Measurements from ENCODE around the gene PHF2. TPM values are rescaled to one million over a fixed set of nuclear protein-coding genes. Genes with fewer than 3 reads are reported as not detected.
"Not testable (repeated sequence)": the region's sequence is repeated elsewhere in the genome, so short reads cannot be mapped to it uniquely, and the experiment has no call there.

The PHF2 gene
- polyA plus RNA-seq, 4 donors: 8.6 to 21.2 (median 12.8) TPM

GRCh38 chr9:93667006-93667405, 90.6 kb downstream of the PHF2 start:
- no peak for DNase-seq
- no peaks in the 10 kb centered on the region for H3K9me3 ChIP-seq (ENCODE audit: control insufficient read depth in 2 of 2, insufficient read depth in 1 of 2, low read depth in 1 of 2, low read length in 1 of 2)

GRCh38 chr9:93667627-93668026, 91.2 kb downstream of the PHF2 start:
- Histone ChIP-seq H3K27me3 (ENCODE audit: control insufficient read depth in 3 of 3, insufficient read depth in 3 of 3, low read length in 3 of 3) (no peaks in the 10 kb centered on the region), H3K9me3 (ENCODE audit: control insufficient read depth in 2 of 2, insufficient read depth in 1 of 2, low read depth in 1 of 2, low read length in 1 of 2) (no peaks in the 10 kb centered on the region), H3K27ac (ENCODE audit: low read depth in 1 of 3, low read length in 2 of 3) (no peak overlapping the region), H3K4me1 (ENCODE audit: control insufficient read depth in 3 of 3, insufficient read depth in 2 of 3, low read depth in 1 of 3, low read length in 2 of 3) (no peaks in the 10 kb centered on the region), H3K36me3 (ENCODE audit: control insufficient read depth in 3 of 3, insufficient read depth in 2 of 3, low read depth in 1 of 3, low read length in 3 of 3) (peaks cover 6 to 69% (median 7%) of the 10 kb centered on the region in 3 donors), H3K4me3 (ENCODE audit: low read depth in 1 of 3, low read length in 3 of 3) (no peak overlapping the region)
- 70 to 88% (median 82%) methylated on average over 4 of the region's 4 CpGs for WGBS, 3 donors
- no peak for DNase-seq
- FAIRE-seq: no peak

More at GRCh38 chr9:93667006-93667405, 90.6 kb downstream of the PHF2 start:
- peaks cover 6 to 69% (median 7%) of the 10 kb centered on the region in 3 donors for H3K36me3 ChIP-seq (ENCODE audit: control insufficient read depth in 3 of 3, insufficient read depth in 2 of 3, low read depth in 1 of 3, low read length in 3 of 3)
- H3K27ac ChIP-seq (ENCODE audit: low read depth in 1 of 3, low read length in 2 of 3): no peak overlapping the region
- no peak for FAIRE-seq
- no peaks in the 10 kb centered on the region for H3K4me1 ChIP-seq (ENCODE audit: control insufficient read depth in 3 of 3, insufficient read depth in 2 of 3, low read depth in 1 of 3, low read length in 2 of 3)
- 96 to 97% (median 97%) methylated on average over 17 to 18 of the region's 18 CpGs for WGBS, 3 donors
- no peaks in the 10 kb centered on the region for H3K27me3 ChIP-seq (ENCODE audit: control insufficient read depth in 3 of 3, insufficient read depth in 3 of 3, low read length in 3 of 3)
- no peak overlapping the region for H3K4me3 ChIP-seq (ENCODE audit: low read depth in 1 of 3, low read length in 3 of 3)

- no peak overlapping the region for H3K27ac ChIP-seq (ENCODE audit: low read depth in 1 of 3, low read length in 2 of 3)
- H3K4me1 ChIP-seq (ENCODE audit: control insufficient read depth in 3 of 3, insufficient read depth in 2 of 3, low read depth in 1 of 3, low read length in 2 of 3): no peaks in the 10 kb centered on the region
- no peaks in the 10 kb centered on the region for H3K9me3 ChIP-seq (ENCODE audit: control insufficient read depth in 2 of 2, insufficient read depth in 1 of 2, low read depth in 1 of 2, low read length in 1 of 2)
- WGBS, 3 donors: 87 to 93% (median 89%) methylated on average over 12 of the region's 12 CpGs
- H3K4me3 ChIP-seq (ENCODE audit: low read depth in 1 of 3, low read length in 3 of 3): no peak overlapping the region
- FAIRE-seq (no peak), DNase-seq (no peak)
- no peaks in the 10 kb centered on the region for H3K27me3 ChIP-seq (ENCODE audit: control insufficient read depth in 3 of 3, insufficient read depth in 3 of 3, low read length in 3 of 3)
- peaks cover 5 to 67% (median 6%) of the 10 kb centered on the region in 3 donors for H3K36me3 ChIP-seq (ENCODE audit: control insufficient read depth in 3 of 3, insufficient read depth in 2 of 3, low read depth in 1 of 3, low read length in 3 of 3)
Observed at GRCh38 chr9:93668261-93668871, 92.0 kb downstream of the PHF2 start.

- 88 to 95% (median 89%) methylated on average over 15 of the region's 15 CpGs for WGBS, 3 donors
- no peak overlapping the region for H3K27ac ChIP-seq (ENCODE audit: low read depth in 1 of 3, low read length in 2 of 3)
- H3K9me3 ChIP-seq (ENCODE audit: control insufficient read depth in 2 of 2, insufficient read depth in 1 of 2, low read depth in 1 of 2, low read length in 1 of 2): no peaks in the 10 kb centered on the region
- FAIRE-seq (no peak), DNase-seq (no peak)
- H3K27me3 ChIP-seq (ENCODE audit: control insufficient read depth in 3 of 3, insufficient read depth in 3 of 3, low read length in 3 of 3): no peaks in the 10 kb centered on the region
- H3K36me3 ChIP-seq (ENCODE audit: control insufficient read depth in 3 of 3, insufficient read depth in 2 of 3, low read depth in 1 of 3, low read length in 3 of 3): peaks cover 8 to 66% (median 10%) of the 10 kb centered on the region in 3 donors
- no peak overlapping the region for H3K4me3 ChIP-seq (ENCODE audit: low read depth in 1 of 3, low read length in 3 of 3)
- H3K4me1 ChIP-seq (ENCODE audit: control insufficient read depth in 3 of 3, insufficient read depth in 2 of 3, low read depth in 1 of 3, low read length in 2 of 3): no peaks in the 10 kb centered on the region
Observed at GRCh38 chr9:93669116-93669957, 93.0 kb downstream of the PHF2 start.

- peaks cover 11 to 66% (median 11%) of the 10 kb centered on the region in 3 donors for H3K36me3 ChIP-seq (ENCODE audit: control insufficient read depth in 3 of 3, insufficient read depth in 2 of 3, low read depth in 1 of 3, low read length in 3 of 3)
- H3K4me3 ChIP-seq (ENCODE audit: low read depth in 1 of 3, low read length in 3 of 3): no peak overlapping the region
- no peaks in the 10 kb centered on the region for H3K4me1 ChIP-seq (ENCODE audit: control insufficient read depth in 3 of 3, insufficient read depth in 2 of 3, low read depth in 1 of 3, low read length in 2 of 3)
- H3K27ac ChIP-seq (ENCODE audit: low read depth in 1 of 3, low read length in 2 of 3): no peak overlapping the region
- H3K27me3 ChIP-seq (ENCODE audit: control insufficient read depth in 3 of 3, insufficient read depth in 3 of 3, low read length in 3 of 3): no peaks in the 10 kb centered on the region
- no peaks in the 10 kb centered on the region for H3K9me3 ChIP-seq (ENCODE audit: control insufficient read depth in 2 of 2, insufficient read depth in 1 of 2, low read depth in 1 of 2, low read length in 1 of 2)
- FAIRE-seq: no peak
- 74 to 86% (median 84%) methylated on average over 3 of the region's 3 CpGs for WGBS, 3 donors
- no peak for DNase-seq
Observed at GRCh38 chr9:93669958-93670207, 93.5 kb downstream of the PHF2 start.

GRCh38 chr9:93670208-93671019, 94.0 kb downstream of the PHF2 start:
- H3K4me3 ChIP-seq (ENCODE audit: low read depth in 1 of 3, low read length in 3 of 3): no peak overlapping the region
- H3K4me1 ChIP-seq (ENCODE audit: control insufficient read depth in 3 of 3, insufficient read depth in 2 of 3, low read depth in 1 of 3, low read length in 2 of 3): no peaks in the 10 kb centered on the region
- FAIRE-seq (no peak), DNase-seq (no peak)
- WGBS, 3 donors: 91 to 95% (median 95%) methylated on average over 8 of the region's 8 CpGs
- peaks cover 10 to 68% (median 10%) of the 10 kb centered on the region in 3 donors for H3K36me3 ChIP-seq (ENCODE audit: control insufficient read depth in 3 of 3, insufficient read depth in 2 of 3, low read depth in 1 of 3, low read length in 3 of 3)
- H3K9me3 ChIP-seq (ENCODE audit: control insufficient read depth in 2 of 2, insufficient read depth in 1 of 2, low read depth in 1 of 2, low read length in 1 of 2): no peaks in the 10 kb centered on the region
- H3K27me3 ChIP-seq (ENCODE audit: control insufficient read depth in 3 of 3, insufficient read depth in 3 of 3, low read length in 3 of 3): no peaks in the 10 kb centered on the region
- no peak overlapping the region for H3K27ac ChIP-seq (ENCODE audit: low read depth in 1 of 3, low read length in 2 of 3)

GRCh38 chr9:93671020-93671338, 94.6 kb downstream of the PHF2 start:
- Histone ChIP-seq H3K9me3 (ENCODE audit: control insufficient read depth in 2 of 2, insufficient read depth in 1 of 2, low read depth in 1 of 2, low read length in 1 of 2) (no peaks in the 10 kb centered on the region), H3K27me3 (ENCODE audit: control insufficient read depth in 3 of 3, insufficient read depth in 3 of 3, low read length in 3 of 3) (no peaks in the 10 kb centered on the region), H3K36me3 (ENCODE audit: control insufficient read depth in 3 of 3, insufficient read depth in 2 of 3, low read depth in 1 of 3, low read length in 3 of 3) (peaks cover 7 to 68% (median 10%) of the 10 kb centered on the region in 3 donors), H3K4me1 (ENCODE audit: control insufficient read depth in 3 of 3, insufficient read depth in 2 of 3, low read depth in 1 of 3, low read length in 2 of 3) (no peaks in the 10 kb centered on the region), H3K27ac (ENCODE audit: low read depth in 1 of 3, low read length in 2 of 3) (no peak overlapping the region), H3K4me3 (ENCODE audit: low read depth in 1 of 3, low read length in 3 of 3) (no peak overlapping the region)
- DNase-seq (no peak), FAIRE-seq (no peak)
- WGBS, 3 donors: 95 to 97% (median 97%) methylated on average over 2 of the region's 2 CpGs

GRCh38 chr9:93672330-93673020, 96.1 kb downstream of the PHF2 start:
- not testable (repeated sequence) for DNase-seq; FAIRE-seq; H3K27me3 ChIP-seq (ENCODE audit: control insufficient read depth in 3 of 3, insufficient read depth in 3 of 3, low read length in 3 of 3); H3K4me3 ChIP-seq (ENCODE audit: low read depth in 1 of 3, low read length in 3 of 3); H3K9me3 ChIP-seq (ENCODE audit: control insufficient read depth in 2 of 2, insufficient read depth in 1 of 2, low read depth in 1 of 2, low read length in 1 of 2); H3K4me1 ChIP-seq (ENCODE audit: control insufficient read depth in 3 of 3, insufficient read depth in 2 of 3, low read depth in 1 of 3, low read length in 2 of 3); H3K27ac ChIP-seq (ENCODE audit: low read depth in 1 of 3, low read length in 2 of 3)
- WGBS, 3 donors: 96 to 100% (median 96%) methylated on average over 2 of the region's 2 CpGs
- peaks cover 9 to 72% (median 10%) of the 10 kb centered on the region in 3 donors for H3K36me3 ChIP-seq (ENCODE audit: control insufficient read depth in 3 of 3, insufficient read depth in 2 of 3, low read depth in 1 of 3, low read length in 3 of 3)

Measured in small intestine (tissue), 7 donors.